HepG2 (cell line): ENCODE results near the gene SRSF1. TPM values are rescaled to one million over a fixed set of nuclear protein-coding genes. Genes with fewer than 3 reads are reported as not detected.
A peak's percentile ranks its signal among the peaks of the same experiment; 100 is the strongest.

Experiments used
- BORCS8-MEF2B ChIP-seq: sonication (generic); formaldehyde crosslinking; IDR thresholded peaks from 2 replicates; pipeline ENCODE4 v1.8.0; 2022; ENCODE audit warnings: mild to moderate bottlenecking, missing genetic modification reagents
- FLYWCH1 ChIP-seq: sonication (generic); formaldehyde crosslinking; IDR thresholded peaks from 2 replicates; pipeline ENCODE4 v1.8.1; 2023; ENCODE audit warnings: mild to moderate bottlenecking, missing genetic modification reagents
- HES4 ChIP-seq: sonication (generic); formaldehyde crosslinking; IDR thresholded peaks from 2 replicates; pipeline ENCODE4 v1.9.0; 2021; ENCODE audit warnings: mild to moderate bottlenecking, missing genetic modification reagents, borderline replicate concordance
- HNRNPLL ChIP-seq: fragments of 200-400 bp; formaldehyde crosslinking; IDR thresholded peaks from 2 replicates; pipeline ENCODE4 v1.6.1; 2017; ENCODE audit warnings: mild to moderate bottlenecking, low read depth, low read length; ENCODE audit not compliant: poor library complexity, severe bottlenecking
- HOXA7 ChIP-seq: sonication (generic); formaldehyde crosslinking; IDR thresholded peaks from 2 replicates; pipeline ENCODE4 v1.8.1; 2022; ENCODE audit warnings: mild to moderate bottlenecking, missing genetic modification reagents, moderate library complexity
- KMT2A ChIP-seq: sonication (generic); formaldehyde crosslinking; IDR thresholded peaks from 2 replicates; pipeline ENCODE4 v1.4.0; 2020; ENCODE audit warnings: missing genetic modification reagents
- NAIF1 ChIP-seq: sonication (generic); formaldehyde crosslinking; IDR thresholded peaks from 2 replicates; pipeline ENCODE4 v1.5.0; 2020; ENCODE audit warnings: mild to moderate bottlenecking, missing genetic modification reagents, borderline replicate concordance
- TP53 ChIP-seq: sonication (generic); formaldehyde crosslinking; conservative IDR thresholded peaks from 2 replicates; pipeline ENCODE4 v1.4.0; 2020; ENCODE audit warnings: missing genetic modification reagents
- ZBTB38 ChIP-seq: sonication (generic); formaldehyde crosslinking; IDR thresholded peaks from 2 replicates; pipeline ENCODE4 v1.5.1; 2020; ENCODE audit warnings: mild to moderate bottlenecking, missing genetic modification reagents
- ZNF230 ChIP-seq: sonication (generic); formaldehyde crosslinking; IDR thresholded peaks from 2 replicates; pipeline ENCODE4 v1.4.0; 2020; ENCODE audit warnings: mild to moderate bottlenecking, missing genetic modification reagents
- ZNF264 ChIP-seq: sonication (generic); formaldehyde crosslinking; IDR thresholded peaks from 2 replicates; pipeline ENCODE4 v1.4.0; 2020; ENCODE audit warnings: missing genetic modification reagents
- ZNF329 ChIP-seq: sonication (generic); formaldehyde crosslinking; IDR thresholded peaks from 2 replicates; pipeline ENCODE4 v1.9.0; 2021; ENCODE audit warnings: low read depth, mild to moderate bottlenecking, missing genetic modification reagents
- ZNF33A ChIP-seq: sonication (generic); formaldehyde crosslinking; IDR thresholded peaks from 2 replicates; pipeline ENCODE4 v1.5.1; 2020; ENCODE audit warnings: missing genetic modification reagents, mild to moderate bottlenecking, moderate library complexity, borderline replicate concordance
- ZNF570 ChIP-seq: sonication (generic); formaldehyde crosslinking; IDR thresholded peaks from 2 replicates; pipeline ENCODE4 v1.4.0; 2020; ENCODE audit warnings: mild to moderate bottlenecking, missing genetic modification reagents, borderline replicate concordance
- ZNF605 ChIP-seq: sonication (generic); formaldehyde crosslinking; IDR thresholded peaks from 2 replicates; pipeline ENCODE4 v1.8.0; 2022; ENCODE audit warnings: mild to moderate bottlenecking, missing genetic modification reagents
- ZNF619 ChIP-seq: sonication (generic); formaldehyde crosslinking; IDR thresholded peaks from 2 replicates; pipeline ENCODE4 v1.4.0; 2020; ENCODE audit warnings: mild to moderate bottlenecking, missing genetic modification reagents
- ZNF652 ChIP-seq: IDR thresholded peaks from 2 replicates; pipeline ENCODE4 v1.6.1; 2016; ENCODE audit warnings: low read depth, borderline replicate concordance
- ZNF713 ChIP-seq: sonication (generic); formaldehyde crosslinking; IDR thresholded peaks from 2 replicates; pipeline ENCODE4 v1.4.0; 2020; ENCODE audit warnings: mild to moderate bottlenecking, missing genetic modification reagents
- ZNF746 ChIP-seq: sonication (generic); formaldehyde crosslinking; IDR thresholded peaks from 2 replicates; pipeline ENCODE4 v1.8.0; 2022; ENCODE audit warnings: mild to moderate bottlenecking, missing genetic modification reagents
- ZZZ3 ChIP-seq: sonication (generic); formaldehyde crosslinking; IDR thresholded peaks from 2 replicates; pipeline ENCODE4 v1.4.0; 2020; ENCODE audit warnings: missing genetic modification reagents, mild to moderate bottlenecking, borderline replicate concordance
- polyA plus RNA-seq, 8 experiments: library from polyadenylated mRNA; depleted of rRNA in 3 of 8; stranded (reverse) in 7 of 8; unstranded in 1 of 8; fragments of >200 nt; fragmentation: Illumina TruSeq in 4 of 8; extraction: Trizol in 4 of 8; gene quantifications; 2 replicates each; pipeline versions ENCODE4 v1.2.1 to v1.2.3, GENCODE V29; 2011 to 2016; ENCODE audit warnings: low read depth in 4 of 8, missing spikeins in 1 of 8, mixed read lengths in 1 of 8; ENCODE audit not compliant: insufficient read depth in 1 of 8
- total RNA-seq, 5 experiments: library from RNA; depleted of rRNA; stranded (reverse); fragments of >200 nt; fragmentation: Illumina TruSeq; extraction: Trizol; gene quantifications; 2 replicates each; pipeline ENCODE4 v1.2.3, GENCODE V29; 2016; ENCODE audit warnings: low read depth in 1 of 5
- TF ChIP-seq, protein P1 (sequence below): sonication (generic); formaldehyde crosslinking; IDR thresholded peaks from 2 replicates; pipeline ENCODE4 v1.4.0; 2020; ENCODE audit warnings: mild to moderate bottlenecking, missing genetic modification reagents
- TF ChIP-seq, protein P2 (sequence below): sonication (generic); formaldehyde crosslinking; conservative IDR thresholded peaks from 2 replicates; pipeline ENCODE4 v1.4.0; 2020; ENCODE audit warnings: missing genetic modification reagents
- TF ChIP-seq, protein P3 (sequence below): sonication (generic); formaldehyde crosslinking; IDR thresholded peaks from 2 replicates; pipeline ENCODE4 v1.4.0; 2020; ENCODE audit warnings: mild to moderate bottlenecking, low read depth, missing genetic modification reagents
- TF ChIP-seq, protein P4 (sequence below): sonication (generic); formaldehyde crosslinking; IDR thresholded peaks from 2 replicates; pipeline ENCODE4 v1.8.1; 2023; ENCODE audit warnings: missing genetic modification reagents, mild to moderate bottlenecking, borderline replicate concordance
- TF ChIP-seq, protein P5 (sequence below): sonication (generic); formaldehyde crosslinking; conservative IDR thresholded peaks from 2 replicates; pipeline ENCODE4 v1.5.0; 2020; ENCODE audit warnings: missing genetic modification reagents

The SRSF1 gene
- total and polyA plus RNA-seq, 2 of the 13 experiments (the other 11 are each of a cell fraction or from before 2014, with no cell fraction given): 142 to 445 TPM

DNA sequence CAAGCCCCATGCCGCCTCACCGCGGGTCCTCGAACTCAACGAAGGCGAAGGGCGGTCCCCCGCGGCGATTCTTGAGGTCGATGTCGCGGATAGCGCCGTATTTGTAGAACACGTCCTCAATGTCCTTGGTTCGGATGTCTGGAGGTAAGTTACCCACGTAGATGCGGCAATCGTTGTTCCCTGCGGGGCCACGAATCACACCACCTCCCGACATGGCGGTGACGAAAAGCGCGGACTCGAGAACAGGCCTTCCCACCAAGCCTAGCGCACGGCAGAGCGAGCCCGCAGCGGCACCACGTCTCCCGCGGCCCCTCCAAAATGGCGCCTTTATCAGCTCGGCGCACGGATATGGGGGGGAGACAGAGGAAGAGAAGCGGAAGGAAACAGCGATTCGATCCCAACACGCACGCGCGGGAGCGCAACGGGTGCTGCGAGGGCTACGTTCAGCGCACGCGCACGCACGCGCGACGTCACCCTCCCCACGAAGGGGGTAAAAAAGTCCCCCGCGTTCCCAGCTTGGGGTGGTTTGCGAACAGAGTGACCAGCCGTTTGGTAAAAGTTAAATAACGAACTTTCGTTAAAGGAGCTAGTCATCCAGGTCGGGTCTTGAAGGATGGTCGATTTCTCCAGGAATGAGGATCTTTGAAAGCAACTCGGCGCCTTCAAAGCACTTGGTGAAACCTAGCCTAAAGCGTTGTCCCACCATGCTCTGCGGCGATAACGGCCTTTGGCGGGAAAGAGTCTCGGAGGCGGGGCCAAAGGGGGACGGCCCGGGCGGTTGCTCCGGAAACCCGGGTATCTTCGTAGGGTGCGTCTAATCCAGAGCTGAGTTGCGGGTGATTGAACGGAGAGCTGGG is at the start of gene SRSF1 (continued):
- peak; percentile 100 for TF ChIP-seq NAIF1
- peak; percentile 89 for TF ChIP-seq ZBTB38
- TF ChIP-seq TP53 (CRISPR knock-in tag): no peak
- TF ChIP-seq, protein P1, sequence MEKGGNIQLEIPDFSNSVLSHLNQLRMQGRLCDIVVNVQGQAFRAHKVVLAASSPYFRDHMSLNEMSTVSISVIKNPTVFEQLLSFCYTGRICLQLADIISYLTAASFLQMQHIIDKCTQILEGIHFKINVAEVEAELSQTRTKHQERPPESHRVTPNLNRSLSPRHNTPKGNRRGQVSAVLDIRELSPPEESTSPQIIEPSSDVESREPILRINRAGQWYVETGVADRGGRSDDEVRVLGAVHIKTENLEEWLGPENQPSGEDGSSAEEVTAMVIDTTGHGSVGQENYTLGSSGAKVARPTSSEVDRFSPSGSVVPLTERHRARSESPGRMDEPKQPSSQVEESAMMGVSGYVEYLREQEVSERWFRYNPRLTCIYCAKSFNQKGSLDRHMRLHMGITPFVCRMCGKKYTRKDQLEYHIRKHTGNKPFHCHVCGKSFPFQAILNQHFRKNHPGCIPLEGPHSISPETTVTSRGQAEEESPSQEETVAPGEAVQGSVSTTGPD (CRISPR knock-in tag): peak; percentile 74
- TF ChIP-seq ZNF746 (CRISPR knock-in tag): peak; percentile 73
- TF ChIP-seq, protein P2, sequence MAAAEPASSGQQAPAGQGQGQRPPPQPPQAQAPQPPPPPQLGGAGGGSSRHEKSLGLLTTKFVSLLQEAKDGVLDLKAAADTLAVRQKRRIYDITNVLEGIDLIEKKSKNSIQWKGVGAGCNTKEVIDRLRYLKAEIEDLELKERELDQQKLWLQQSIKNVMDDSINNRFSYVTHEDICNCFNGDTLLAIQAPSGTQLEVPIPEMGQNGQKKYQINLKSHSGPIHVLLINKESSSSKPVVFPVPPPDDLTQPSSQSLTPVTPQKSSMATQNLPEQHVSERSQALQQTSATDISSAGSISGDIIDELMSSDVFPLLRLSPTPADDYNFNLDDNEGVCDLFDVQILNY (CRISPR knock-in tag): peak; percentile 98
- TF ChIP-seq ZNF619 (CRISPR knock-in tag): peak; percentile 79
- TF ChIP-seq FLYWCH1 (CRISPR knock-in tag): peak; percentile 74; the same call in 1 of the 2 replicates
- TF ChIP-seq, protein P3, sequence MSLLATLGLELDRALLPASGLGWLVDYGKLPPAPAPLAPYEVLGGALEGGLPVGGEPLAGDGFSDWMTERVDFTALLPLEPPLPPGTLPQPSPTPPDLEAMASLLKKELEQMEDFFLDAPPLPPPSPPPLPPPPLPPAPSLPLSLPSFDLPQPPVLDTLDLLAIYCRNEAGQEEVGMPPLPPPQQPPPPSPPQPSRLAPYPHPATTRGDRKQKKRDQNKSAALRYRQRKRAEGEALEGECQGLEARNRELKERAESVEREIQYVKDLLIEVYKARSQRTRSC (CRISPR knock-in tag): peak; percentile 95; the same call in 1 of the 2 replicates
- peak; percentile 90; the same call in 1 of the 2 replicates for TF ChIP-seq HOXA7 (CRISPR knock-in tag)
- TF ChIP-seq ZNF264 (CRISPR knock-in tag): 0 out of 2 replicates have a peak, but pooled peaks have one; percentile 86
- TF ChIP-seq ZNF329 (CRISPR knock-in tag): peak; percentile 66; the same call in 1 of the 2 replicates
- TF ChIP-seq ZNF713 (CRISPR knock-in tag): no peak
- peak; percentile 98 for TF ChIP-seq ZNF605 (CRISPR knock-in tag)
- peak; percentile 59; the same call in 1 of the 2 replicates for TF ChIP-seq HES4 (CRISPR knock-in tag)
- TF ChIP-seq ZNF570 (CRISPR knock-in tag): peak; percentile 78
- 0 out of 2 replicates have a peak, but pooled peaks have one; percentile 96 for TF ChIP-seq ZNF33A (CRISPR knock-in tag)
- peak; percentile 19 for TF ChIP-seq ZNF652 (CRISPR knock-in tag)
- TF ChIP-seq BORCS8-MEF2B (CRISPR knock-in tag): peak; percentile 91
- TF ChIP-seq, protein P4, sequence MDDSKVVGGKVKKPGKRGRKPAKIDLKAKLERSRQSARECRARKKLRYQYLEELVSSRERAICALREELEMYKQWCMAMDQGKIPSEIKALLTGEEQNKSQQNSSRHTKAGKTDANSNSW (CRISPR knock-in tag): no peak; the same call in 1 of the 2 replicates
- peak; percentile 100 for TF ChIP-seq HNRNPLL
- peak; percentile 99 for TF ChIP-seq ZNF230
- TF ChIP-seq, protein P5, sequence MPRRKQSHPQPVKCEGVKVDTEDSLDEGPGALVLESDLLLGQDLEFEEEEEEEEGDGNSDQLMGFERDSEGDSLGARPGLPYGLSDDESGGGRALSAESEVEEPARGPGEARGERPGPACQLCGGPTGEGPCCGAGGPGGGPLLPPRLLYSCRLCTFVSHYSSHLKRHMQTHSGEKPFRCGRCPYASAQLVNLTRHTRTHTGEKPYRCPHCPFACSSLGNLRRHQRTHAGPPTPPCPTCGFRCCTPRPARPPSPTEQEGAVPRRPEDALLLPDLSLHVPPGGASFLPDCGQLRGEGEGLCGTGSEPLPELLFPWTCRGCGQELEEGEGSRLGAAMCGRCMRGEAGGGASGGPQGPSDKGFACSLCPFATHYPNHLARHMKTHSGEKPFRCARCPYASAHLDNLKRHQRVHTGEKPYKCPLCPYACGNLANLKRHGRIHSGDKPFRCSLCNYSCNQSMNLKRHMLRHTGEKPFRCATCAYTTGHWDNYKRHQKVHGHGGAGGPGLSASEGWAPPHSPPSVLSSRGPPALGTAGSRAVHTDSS (CRISPR knock-in tag): no peak; the same call in 1 of the 2 replicates
- TF ChIP-seq KMT2A: peak; percentile 83
- peak; percentile 98; the same call in 1 of the 2 replicates for TF ChIP-seq ZZZ3 (CRISPR knock-in tag)
